HL-60 (cell line): ENCODE results near the gene TIMM8A.

Experiments
- TF ChIP-seq, protein P1 (sequence below): IDR thresholded peaks from one replicate; pipeline ENCODE4 v1.5.1; 2011; ENCODE audit warnings: low read length, control low read depth, inconsistent platforms; ENCODE audit not compliant: insufficient read depth
- TF ChIP-seq, protein P2 (sequence below): IDR thresholded peaks from 2 replicates; pipeline ENCODE4 v1.6.1; 2012; ENCODE audit warnings: low read depth; ENCODE audit not compliant: insufficient replicate concordance

- TF ChIP-seq, protein P1, sequence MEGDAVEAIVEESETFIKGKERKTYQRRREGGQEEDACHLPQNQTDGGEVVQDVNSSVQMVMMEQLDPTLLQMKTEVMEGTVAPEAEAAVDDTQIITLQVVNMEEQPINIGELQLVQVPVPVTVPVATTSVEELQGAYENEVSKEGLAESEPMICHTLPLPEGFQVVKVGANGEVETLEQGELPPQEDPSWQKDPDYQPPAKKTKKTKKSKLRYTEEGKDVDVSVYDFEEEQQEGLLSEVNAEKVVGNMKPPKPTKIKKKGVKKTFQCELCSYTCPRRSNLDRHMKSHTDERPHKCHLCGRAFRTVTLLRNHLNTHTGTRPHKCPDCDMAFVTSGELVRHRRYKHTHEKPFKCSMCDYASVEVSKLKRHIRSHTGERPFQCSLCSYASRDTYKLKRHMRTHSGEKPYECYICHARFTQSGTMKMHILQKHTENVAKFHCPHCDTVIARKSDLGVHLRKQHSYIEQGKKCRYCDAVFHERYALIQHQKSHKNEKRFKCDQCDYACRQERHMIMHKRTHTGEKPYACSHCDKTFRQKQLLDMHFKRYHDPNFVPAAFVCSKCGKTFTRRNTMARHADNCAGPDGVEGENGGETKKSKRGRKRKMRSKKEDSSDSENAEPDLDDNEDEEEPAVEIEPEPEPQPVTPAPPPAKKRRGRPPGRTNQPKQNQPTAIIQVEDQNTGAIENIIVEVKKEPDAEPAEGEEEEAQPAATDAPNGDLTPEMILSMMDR: no peak
- TF ChIP-seq, protein P2, sequence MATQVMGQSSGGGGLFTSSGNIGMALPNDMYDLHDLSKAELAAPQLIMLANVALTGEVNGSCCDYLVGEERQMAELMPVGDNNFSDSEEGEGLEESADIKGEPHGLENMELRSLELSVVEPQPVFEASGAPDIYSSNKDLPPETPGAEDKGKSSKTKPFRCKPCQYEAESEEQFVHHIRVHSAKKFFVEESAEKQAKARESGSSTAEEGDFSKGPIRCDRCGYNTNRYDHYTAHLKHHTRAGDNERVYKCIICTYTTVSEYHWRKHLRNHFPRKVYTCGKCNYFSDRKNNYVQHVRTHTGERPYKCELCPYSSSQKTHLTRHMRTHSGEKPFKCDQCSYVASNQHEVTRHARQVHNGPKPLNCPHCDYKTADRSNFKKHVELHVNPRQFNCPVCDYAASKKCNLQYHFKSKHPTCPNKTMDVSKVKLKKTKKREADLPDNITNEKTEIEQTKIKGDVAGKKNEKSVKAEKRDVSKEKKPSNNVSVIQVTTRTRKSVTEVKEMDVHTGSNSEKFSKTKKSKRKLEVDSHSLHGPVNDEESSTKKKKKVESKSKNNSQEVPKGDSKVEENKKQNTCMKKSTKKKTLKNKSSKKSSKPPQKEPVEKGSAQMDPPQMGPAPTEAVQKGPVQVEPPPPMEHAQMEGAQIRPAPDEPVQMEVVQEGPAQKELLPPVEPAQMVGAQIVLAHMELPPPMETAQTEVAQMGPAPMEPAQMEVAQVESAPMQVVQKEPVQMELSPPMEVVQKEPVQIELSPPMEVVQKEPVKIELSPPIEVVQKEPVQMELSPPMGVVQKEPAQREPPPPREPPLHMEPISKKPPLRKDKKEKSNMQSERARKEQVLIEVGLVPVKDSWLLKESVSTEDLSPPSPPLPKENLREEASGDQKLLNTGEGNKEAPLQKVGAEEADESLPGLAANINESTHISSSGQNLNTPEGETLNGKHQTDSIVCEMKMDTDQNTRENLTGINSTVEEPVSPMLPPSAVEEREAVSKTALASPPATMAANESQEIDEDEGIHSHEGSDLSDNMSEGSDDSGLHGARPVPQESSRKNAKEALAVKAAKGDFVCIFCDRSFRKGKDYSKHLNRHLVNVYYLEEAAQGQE: no peak
Observed at GRCh38 chrX:101303790-101304189, 44.8 kb downstream of the TIMM8A start.
